Tibial artery (tissue), 4 donors: ENCODE measurements around the gene TMED6.

ENCODE experiments used
- DNase-seq, 2 donors: peaks; one replicate each; pipeline ENCODE4 v3.0.0-alpha.2; 2019
- H3K27ac ChIP-seq, 2 donors: fragments of 200-600 bp; sonication (generic) in 1 of 2; 1 replicate in 1 of 2; 2 replicates in 1 of 2; pipeline ENCODE4 v1.5.1; 2018 to 2019; ENCODE audit warnings: mild to moderate bottlenecking in 1 of 2
- H3K27me3 ChIP-seq, 2 donors: fragments of 200-600 bp; sonication (generic) in 1 of 2; one replicate each; pipeline versions ENCODE4 v1.5.1 to v1.6.0; 2016 to 2019
- H3K36me3 ChIP-seq, 3 donors: fragments of 200-600 bp; sonication (generic) in 2 of 3; one replicate each; pipeline ENCODE4 v1.5.1; 2016 to 2019; ENCODE audit warnings: mild to moderate bottlenecking in 2 of 3
- H3K4me1 ChIP-seq, 4 donors: fragments of 200-600 bp; sonication (generic) in 2 of 4; 1 replicate in 3 of 4; 2 replicates in 1 of 4; pipeline ENCODE4 v1.5.1; 2016 to 2019
- H3K4me3 ChIP-seq, 2 donors: fragments of 200-600 bp; sonication (generic) in 1 of 2; 1 replicate in 1 of 2; 2 replicates in 1 of 2; pipeline ENCODE4 v1.5.1; 2018 to 2019; ENCODE audit warnings: mild to moderate bottlenecking in 2 of 2
- H3K9me3 ChIP-seq, 3 donors: fragments of 200-600 bp; sonication (generic) in 1 of 3; one replicate each; pipeline ENCODE4 v1.5.1; 2016 to 2019
- intact Hi-C: fragments of 100-400 bp; cut with DNase I; formaldehyde crosslinking; loops from one replicate; pipeline ENCODE4 v1.15.0; 2023; ENCODE audit warnings: low total_unique reads
- TF ChIP-seq, protein P1 (sequence below), 2 experiments: fragments of 200-600 bp in 1 of 2; fragments of 450-650 bp in 1 of 2; IDR thresholded peaks; one replicate each; pipeline ENCODE4 v1.5.1; 2017 to 2019; ENCODE audit warnings: antibody characterized with exemption in 2 of 2, mild to moderate bottlenecking in 1 of 2, moderate library complexity in 1 of 2

TMED6 gene

GRCh38 chr16:69395859-69396186 lies 44.2 kb upstream of the TMED6 start:
- no peak for DNase-seq
- H3K9me3 ChIP-seq, result no peaks in the 10 kb centered on the region
- TF ChIP-seq, protein P1, sequence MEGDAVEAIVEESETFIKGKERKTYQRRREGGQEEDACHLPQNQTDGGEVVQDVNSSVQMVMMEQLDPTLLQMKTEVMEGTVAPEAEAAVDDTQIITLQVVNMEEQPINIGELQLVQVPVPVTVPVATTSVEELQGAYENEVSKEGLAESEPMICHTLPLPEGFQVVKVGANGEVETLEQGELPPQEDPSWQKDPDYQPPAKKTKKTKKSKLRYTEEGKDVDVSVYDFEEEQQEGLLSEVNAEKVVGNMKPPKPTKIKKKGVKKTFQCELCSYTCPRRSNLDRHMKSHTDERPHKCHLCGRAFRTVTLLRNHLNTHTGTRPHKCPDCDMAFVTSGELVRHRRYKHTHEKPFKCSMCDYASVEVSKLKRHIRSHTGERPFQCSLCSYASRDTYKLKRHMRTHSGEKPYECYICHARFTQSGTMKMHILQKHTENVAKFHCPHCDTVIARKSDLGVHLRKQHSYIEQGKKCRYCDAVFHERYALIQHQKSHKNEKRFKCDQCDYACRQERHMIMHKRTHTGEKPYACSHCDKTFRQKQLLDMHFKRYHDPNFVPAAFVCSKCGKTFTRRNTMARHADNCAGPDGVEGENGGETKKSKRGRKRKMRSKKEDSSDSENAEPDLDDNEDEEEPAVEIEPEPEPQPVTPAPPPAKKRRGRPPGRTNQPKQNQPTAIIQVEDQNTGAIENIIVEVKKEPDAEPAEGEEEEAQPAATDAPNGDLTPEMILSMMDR (IDR thresholded peaks at IDR 0.05), result no peak
- peak overlapping the region; percentile 73 to 80 for H3K27ac ChIP-seq
- H3K4me1 ChIP-seq, result peaks cover 0 to 23% (median 11%) of the 10 kb centered on the region in 4 donors
- no peaks in the 10 kb centered on the region for H3K27me3 ChIP-seq
- H3K36me3 ChIP-seq, result no peaks in the 10 kb centered on the region
- intact Hi-C loops, result loop anchor here (5.0 to 10.0 kb wide), 2 partner anchors 169 to 356 kb away; partner anchors contain the start of genes NFAT5 and NOB1
- H3K4me3 ChIP-seq, result no peak overlapping the region

DNA sequence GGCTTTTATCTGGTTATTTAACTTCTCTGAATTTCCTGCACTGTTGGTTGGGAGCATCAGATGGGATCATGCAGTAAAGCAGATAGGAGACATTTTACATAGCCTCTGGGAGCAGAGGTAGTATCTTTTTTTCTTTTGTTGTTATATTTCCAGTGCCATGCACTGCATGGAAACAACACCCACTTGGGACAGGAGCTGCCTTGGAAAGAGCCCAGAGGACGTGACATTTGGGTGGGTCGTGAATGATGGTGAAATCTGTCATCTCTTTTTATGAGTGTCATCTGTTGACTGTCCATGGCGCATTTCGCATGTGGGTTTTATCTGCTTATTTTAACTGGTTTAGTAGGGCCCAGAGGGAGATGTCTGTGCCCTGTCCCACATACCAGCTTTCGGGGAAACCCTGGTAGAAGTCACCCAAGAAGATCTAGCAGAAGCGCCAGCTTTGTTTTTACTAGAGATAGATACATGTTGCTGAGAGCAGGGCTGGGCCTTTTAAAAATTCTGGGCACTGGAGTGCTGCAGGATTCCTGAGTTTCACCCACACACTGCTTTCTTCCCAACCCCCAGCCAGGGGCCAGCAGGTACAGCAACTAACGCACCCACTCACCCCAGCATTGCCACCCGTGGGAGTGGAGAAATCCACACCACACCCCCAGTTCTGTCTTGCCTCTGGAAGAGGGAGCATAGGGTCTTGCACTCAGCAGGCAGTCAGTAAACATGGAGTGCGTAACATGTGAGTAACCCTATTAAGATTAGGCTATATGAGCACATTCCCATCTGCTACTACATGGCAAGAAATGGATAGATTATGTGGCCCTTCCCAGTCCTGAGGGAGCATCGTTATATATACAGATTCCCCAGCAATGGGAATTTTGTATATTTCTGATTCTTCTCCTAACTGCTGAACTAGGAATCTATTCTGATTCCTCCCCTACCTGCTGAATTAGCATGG lies 42.6 kb upstream of the TMED6 start:
- no peak overlapping the region for H3K27ac ChIP-seq
- H3K4me3 ChIP-seq, result no peak overlapping the region
- H3K4me1 ChIP-seq, result peaks cover 0 to 23% (median 11%) of the 10 kb centered on the region in 4 donors
- DNase-seq, result no peak
- no peaks in the 10 kb centered on the region for H3K27me3 ChIP-seq
- TF ChIP-seq, protein P1 (IDR thresholded peaks at IDR 0.05), result no peak
- intact Hi-C loops, result loop anchor here (10.0 kb wide), 1 partner anchor 171 kb away; the partner anchor contains the start of gene NFAT5
- no peaks in the 10 kb centered on the region for H3K9me3 ChIP-seq
- H3K36me3 ChIP-seq, result no peaks in the 10 kb centered on the region

DNA sequence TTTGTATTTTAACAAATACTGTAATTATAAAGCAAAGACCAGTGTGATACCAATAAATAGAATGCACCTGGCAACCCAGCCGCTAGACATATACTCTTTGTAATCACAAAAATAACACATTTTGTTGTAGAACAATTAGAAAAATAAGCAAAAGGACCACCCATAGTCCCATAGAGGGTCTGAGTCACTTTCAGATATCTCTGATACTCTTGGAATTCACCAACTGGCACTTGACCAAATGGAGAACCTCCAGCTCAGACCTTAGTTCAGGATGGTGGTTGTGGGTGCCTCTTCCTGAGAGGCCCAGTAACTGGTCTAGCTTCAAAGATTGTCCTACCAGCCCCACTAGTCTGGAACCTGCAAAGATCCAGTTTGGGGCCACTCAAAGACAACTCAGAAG lies 35.0 kb upstream of the TMED6 start:
- TF ChIP-seq, protein P1 (IDR thresholded peaks at IDR 0.05), result no peak
- no peak for DNase-seq
- H3K9me3 ChIP-seq, result no peaks in the 10 kb centered on the region
- peaks cover 0 to 21% (median 13%) of the 10 kb centered on the region in 4 donors for H3K4me1 ChIP-seq
- intact Hi-C loops, result loop anchor here (5.0 kb wide), 1 partner anchor 54 kb away; the partner anchor contains the start of gene PDF
- peaks cover 10 to 23% (median 16%) of the 10 kb centered on the region in 3 donors for H3K36me3 ChIP-seq
- no peak overlapping the region for H3K27ac ChIP-seq
- peak overlapping the region in 1 of 2 donors; percentile 62 for H3K4me3 ChIP-seq
- H3K27me3 ChIP-seq, result no peaks in the 10 kb centered on the region

DNA sequence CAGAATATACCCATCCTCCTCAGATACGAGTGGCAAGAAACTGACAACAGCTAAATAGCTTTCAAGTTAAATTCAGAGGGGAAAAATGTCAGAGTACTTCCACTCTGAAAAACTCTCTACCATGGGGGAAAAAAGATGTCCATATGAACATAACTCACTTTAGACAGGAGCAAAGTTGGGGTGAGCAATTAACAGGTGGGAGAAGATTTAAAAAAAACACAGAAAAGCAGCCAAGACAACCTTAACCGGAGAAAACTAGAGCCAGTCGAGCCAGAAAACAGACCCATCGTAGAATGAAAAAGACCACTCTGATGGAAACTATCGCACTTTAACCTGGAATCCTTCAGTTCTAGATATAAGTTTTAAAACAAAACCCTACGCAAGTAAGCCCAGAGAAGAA lies 33.4 kb upstream of the TMED6 start:
- intact Hi-C loops, result loop anchor here (5.0 kb wide), 1 partner anchor 53 kb away; the partner anchor contains the start of gene PDF
- Histone ChIP-seq H3K9me3 (no peaks in the 10 kb centered on the region), H3K27ac (peak overlapping the region; percentile 84 to 92), H3K4me3 (peak overlapping the region; percentile 62 to 78), H3K36me3 (peaks cover 14 to 39% (median 23%) of the 10 kb centered on the region in 3 donors), H3K4me1 (peaks cover 0 to 21% (median 13%) of the 10 kb centered on the region in 4 donors), H3K27me3 (no peaks in the 10 kb centered on the region)
- TF ChIP-seq, protein P1 (IDR thresholded peaks at IDR 0.05), result no peak
- DNase-seq, result no peak

GRCh38 chr16:69382421-69382820 lies 30.8 kb upstream of the TMED6 start:
- Histone ChIP-seq H3K4me1 (peaks cover 0 to 21% (median 13%) of the 10 kb centered on the region in 4 donors), H3K27ac (no peak overlapping the region), H3K36me3 (peaks cover 27 to 64% (median 42%) of the 10 kb centered on the region in 3 donors), H3K27me3 (no peaks in the 10 kb centered on the region), H3K4me3 (no peak overlapping the region), H3K9me3 (no peaks in the 10 kb centered on the region)
- DNase-seq, result no peak
- intact Hi-C loops, result no loop called here
- TF ChIP-seq, protein P1 (IDR thresholded peaks at IDR 0.05), result no peak
